ENCODE data around the gene LCAT.
A peak's percentile ranks its signal among the peaks of the same experiment; 100 is the strongest.
"Not testable (repeated sequence)": the region's sequence is repeated elsewhere in the genome, so short reads cannot be mapped to it uniquely, and the experiment has no call there.

LCAT gene

GRCh38 chr16:67943619-67944504, at the start of gene LCAT:
LCAT (minus strand) TSS chr16:67944120; CDS start chr16:67944101, 19 bp downstream.
- no peak for DNase-seq (ENCODE audit: low spot score)

DNA sequence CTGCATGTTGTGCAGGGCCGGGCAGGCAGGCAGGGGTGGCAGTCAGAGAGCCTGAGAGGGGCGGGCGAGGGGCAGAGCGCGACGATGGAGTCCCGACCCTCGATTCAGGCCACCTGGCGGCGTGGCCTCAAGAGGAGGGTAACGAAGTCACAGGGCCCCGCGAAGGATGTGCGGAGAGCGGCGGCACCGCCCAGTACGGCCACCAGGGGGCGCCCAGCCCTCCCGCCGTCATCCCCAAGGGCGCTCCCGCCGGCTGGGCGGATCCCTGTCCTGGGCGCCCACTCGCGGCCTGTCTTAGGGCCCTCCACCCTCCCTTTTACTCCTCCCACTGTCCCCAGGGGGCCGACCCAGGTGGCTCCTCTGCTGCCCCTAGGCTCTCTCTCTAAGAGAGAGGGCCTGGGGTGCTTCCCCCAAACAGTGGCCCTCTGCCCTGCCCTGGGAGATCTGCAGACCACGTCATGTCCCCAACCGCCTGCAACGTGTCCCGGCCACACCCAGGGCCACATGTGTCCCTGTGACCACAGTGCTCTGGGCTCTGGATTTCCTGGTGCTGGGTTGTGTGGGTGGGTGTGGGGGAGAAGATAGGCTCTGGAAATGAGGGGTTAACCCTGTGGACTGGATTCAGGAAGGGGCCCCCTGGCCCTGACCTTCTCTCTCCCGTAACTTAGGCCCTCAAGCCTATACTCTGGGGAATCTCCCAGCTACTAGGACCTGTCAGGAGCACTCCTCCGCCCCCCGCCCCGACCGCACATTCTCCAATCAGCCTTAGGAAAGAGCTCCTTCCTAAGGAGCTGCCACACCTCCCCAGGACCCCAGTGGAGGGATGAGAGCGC, 49.5 kb upstream of the LCAT start:
- DNase-seq (ENCODE audit: low spot score): peak; percentile 86

- DNase-seq (ENCODE audit: low spot score): no peak
These were observed 48.8 kb upstream of the LCAT start for GRCh38 chr16:67992661-67993206.

GRCh38 chr16:67990018-67990386, 46.1 kb upstream of the LCAT start:
- no peak for DNase-seq (ENCODE audit: low spot score)

DNA sequence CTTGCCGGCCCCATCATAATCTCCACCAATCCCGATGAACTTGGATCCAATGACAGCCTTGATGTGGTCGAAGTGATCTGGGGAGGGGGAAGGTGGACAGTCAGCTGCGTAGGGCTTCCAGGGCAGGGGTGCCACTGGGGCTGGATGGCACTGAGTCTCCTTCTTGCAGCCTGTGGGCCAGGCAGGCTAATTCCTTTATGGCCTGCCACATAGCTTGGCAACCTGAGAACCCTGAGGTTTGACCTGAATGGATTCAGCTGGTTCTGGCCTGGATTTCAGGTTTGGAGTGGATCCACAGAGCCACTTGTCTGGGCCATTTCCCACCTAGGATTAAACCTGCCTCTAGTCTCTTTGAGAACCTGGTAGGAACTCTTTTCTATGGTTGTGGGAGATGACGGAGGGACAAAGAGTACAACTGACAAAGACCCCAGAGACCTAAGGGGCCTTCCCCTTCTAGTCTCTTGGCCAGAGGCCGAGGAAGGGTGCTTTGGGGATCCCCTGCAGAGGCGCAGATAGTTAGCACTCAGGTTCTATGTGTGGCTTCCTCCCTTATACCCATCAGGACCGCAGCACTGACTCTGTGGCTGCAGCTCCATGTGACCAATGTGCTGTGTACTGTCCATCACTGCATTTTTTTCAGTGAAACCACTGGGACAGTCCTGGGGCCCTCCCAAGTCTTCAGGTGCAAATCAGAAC, 45.5 kb upstream of the LCAT start:
- no peak for DNase-seq (ENCODE audit: low spot score)

GRCh38 chr16:67988675-67989074, 44.8 kb upstream of the LCAT start:
- no peak for DNase-seq (ENCODE audit: low spot score)

GRCh38 chr16:67987460-67988160, 43.7 kb upstream of the LCAT start:
- no peak for DNase-seq (ENCODE audit: low spot score)

DNA sequence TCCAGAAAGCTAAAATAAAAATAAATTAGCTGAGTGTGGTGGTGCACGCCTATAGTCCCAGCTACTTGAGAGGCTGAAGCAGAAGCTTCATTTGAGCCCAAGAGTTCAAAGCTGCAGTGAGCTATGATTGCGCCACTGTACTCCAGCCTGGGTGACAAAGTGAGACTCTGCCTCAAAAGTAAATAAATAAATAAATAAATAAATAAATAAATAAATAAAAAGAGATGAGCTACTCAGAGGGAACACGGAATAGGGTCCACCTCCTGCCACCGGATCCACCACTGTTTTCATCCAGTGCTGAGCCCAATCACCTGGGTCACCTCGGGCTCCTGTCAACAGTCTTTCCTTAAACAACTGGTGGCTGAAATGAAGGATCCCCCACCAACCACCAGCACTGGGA, 43.0 kb upstream of the LCAT start:
- no peak for DNase-seq (ENCODE audit: low spot score)

DNA sequence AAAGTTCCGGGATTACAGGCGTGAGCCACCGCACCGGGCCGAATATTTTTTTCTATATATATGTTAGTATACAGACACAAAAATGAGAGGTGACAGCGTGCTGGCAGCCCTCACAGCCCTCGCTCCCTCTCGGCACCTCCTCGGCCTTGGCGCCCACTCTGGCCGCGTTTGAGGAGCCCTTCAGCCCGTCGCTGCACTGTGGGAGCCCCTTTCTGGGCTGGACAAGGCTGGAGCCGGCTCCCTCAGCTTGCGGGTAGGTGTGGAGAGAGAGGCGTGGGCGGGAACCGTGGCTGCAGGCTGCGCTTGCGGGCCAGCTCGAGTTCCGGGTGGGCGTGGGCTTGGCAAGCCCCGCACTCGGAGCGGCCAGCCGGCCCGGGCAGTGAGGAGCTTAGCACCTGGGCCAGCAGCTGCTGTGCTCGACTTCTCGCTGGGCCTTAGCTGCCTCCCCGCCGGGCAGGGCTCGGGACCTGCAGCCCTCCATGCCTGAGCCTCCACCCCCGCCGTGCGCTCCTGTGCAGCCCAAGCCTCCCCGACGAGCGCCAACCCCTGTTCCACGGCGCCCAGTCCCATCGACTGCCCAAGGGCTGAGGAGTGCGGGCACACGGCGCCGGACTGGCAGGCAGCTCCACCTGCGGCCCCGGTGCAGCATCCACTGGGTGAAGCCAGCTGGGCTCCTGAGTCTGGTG, 38.2 kb upstream of the LCAT start:
- DNase-seq (ENCODE audit: low spot score): no peak

- DNase-seq (ENCODE audit: low spot score): no peak
These were observed 36.2 kb upstream of the LCAT start, which contains the start of gene DPEP3 for GRCh38 chr16:67979955-67980678. DPEP3 (minus strand) TSS chr16:67980499; CDS start chr16:67980380, 119 bp downstream.

DNA sequence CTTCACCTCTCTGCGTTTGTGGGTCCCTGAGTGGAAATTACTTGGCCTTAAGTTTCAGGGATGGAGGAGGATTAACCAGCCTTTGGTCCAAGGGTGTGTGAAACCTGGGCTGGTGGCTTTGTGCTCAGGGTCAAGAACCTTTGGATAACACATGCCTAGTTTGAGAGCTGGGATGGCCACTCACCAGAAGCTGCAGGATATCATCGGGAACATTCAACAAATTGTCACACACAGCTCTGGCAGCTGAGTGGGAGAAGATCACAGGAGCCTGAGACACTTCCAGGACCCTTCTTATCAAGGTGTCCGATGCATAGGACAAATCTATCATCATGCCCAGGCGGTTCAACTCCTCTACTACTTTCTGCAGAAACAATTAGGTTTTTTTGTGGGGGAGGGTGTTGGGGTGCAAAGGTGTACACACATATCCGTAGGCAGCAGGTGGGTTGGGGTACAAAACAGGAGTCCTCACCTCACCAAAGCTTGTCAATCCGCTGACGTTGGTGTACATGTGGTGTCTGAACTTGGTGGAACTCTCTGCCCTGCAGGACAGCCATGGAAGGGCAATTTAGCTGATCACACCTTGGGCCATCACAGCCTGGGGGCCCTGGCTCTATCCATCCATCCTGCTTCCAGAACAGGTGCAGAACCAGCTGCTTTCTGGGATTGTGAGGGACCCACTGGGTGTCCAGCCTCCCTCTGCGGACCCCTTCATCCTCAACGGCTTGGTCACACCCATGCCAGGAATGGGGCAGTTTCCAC, 33.7 kb upstream of the LCAT start:
- DNase-seq (ENCODE audit: low spot score): no peak

GRCh38 chr16:67977005-67977404, 33.1 kb upstream of the LCAT start:
- no peak for DNase-seq (ENCODE audit: low spot score)

DNA sequence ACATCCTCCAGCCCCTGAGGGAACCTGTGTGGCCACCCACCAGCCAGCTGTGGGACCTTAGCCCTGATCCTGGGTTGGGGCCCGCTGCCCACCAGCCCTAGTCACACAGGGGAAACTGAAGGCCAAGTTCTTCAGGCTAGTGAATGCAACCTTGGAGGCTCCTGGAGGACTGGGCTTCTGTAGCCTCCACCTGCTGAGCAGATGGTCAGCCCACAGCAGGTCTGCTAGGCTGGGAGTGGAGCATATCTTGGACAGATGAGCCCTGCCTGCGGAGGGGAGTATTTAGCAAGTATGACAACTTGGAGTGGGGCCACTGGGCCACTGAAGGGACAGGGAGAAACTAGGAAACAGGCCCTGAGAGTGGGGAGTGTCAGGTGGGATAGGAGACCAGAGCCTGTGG, 32.3 kb upstream of the LCAT start:
- no peak for DNase-seq (ENCODE audit: low spot score)

- no peak for DNase-seq (ENCODE audit: low spot score)
These were observed 31.6 kb upstream of the LCAT start for GRCh38 chr16:67975321-67976105.

DNA sequence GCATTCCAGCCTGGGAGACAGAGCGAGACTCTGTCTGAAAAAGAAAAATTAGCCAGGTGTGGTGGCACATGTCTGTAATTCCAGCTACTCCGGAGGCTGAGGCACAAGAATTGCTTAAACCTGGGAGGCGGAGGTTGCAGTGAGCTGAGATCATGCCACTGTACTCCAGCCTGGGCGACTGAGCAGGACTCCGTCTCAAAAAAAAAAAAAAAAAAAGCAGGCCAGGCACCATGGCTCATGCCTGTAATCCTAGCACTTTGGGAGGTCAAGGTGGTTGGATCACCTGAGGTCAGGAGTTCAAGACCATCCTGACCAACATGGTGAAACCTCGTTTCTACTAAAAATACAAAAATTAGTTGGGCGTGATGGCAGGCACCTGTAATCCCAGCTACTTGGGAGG, 28.4 kb upstream of the LCAT start:
- DNase-seq (ENCODE audit: low spot score): not testable (repeated sequence)

- no peak for DNase-seq (ENCODE audit: low spot score)
These were observed 27.2 kb upstream of the LCAT start for GRCh38 chr16:67971111-67971510.

DNA sequence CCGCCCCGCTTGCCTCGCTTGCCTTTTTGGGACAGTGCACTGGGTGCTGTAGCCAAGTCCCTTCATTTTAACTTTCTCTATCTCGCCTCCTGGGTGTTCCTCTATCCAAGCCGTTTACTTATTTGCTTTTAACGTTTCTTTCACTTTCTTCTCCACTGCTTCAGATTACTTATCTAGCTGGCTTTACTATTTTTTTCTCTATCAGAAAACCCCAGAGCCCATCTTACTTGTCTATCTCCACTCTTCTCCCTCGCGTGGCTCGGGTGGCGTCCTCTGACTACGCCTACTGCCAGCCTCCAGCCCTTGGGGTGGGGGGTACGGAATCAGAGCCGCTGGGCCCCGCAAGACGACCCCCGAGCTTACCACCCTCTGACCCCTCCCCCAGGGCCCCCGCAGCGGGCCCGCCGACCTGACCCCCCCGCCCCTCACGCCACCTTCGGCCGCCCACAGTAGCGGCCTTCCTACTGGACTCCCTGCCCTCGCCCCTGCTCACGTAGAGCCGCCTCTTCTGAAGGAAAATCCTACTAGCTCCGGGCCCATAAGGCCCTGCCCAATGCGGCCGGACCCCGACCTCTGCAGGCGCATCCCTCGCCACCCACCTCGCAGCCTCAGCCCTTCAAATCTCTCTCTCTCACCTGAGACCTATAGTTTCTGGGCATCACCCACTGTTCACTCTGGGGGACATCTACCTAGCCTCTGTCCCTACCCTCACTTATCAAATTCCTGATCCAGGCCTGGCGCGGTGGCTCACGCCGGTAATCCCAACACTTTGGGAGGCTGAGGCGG, 25.5 kb upstream of the LCAT start:
- peak; percentile 29 for DNase-seq (ENCODE audit: low spot score)
